C4-2B (cell line): ENCODE data around the gene BMPR2.
"Not testable (repeated sequence)": the region's sequence is repeated elsewhere in the genome, so short reads cannot be mapped to it uniquely, and the experiment has no call there.

Experiments
- H3K27ac ChIP-seq: fragments of 450-650 bp; 2 replicates; pipeline ENCODE4 v1.5.1; 2017
- CTCF ChIP-seq: fragments of 450-650 bp; conservative IDR thresholded peaks from 2 replicates; pipeline ENCODE4 v1.5.1; 2017; ENCODE audit warnings: mild to moderate bottlenecking
- ZFX ChIP-seq: fragments of 450-650 bp; IDR thresholded peaks from 2 replicates; pipeline ENCODE4 v1.6.1; 2017

The BMPR2 gene

GRCh38 chr2:202344178-202344577 lies 31.9 kb upstream of the BMPR2 start:
- no peak for TF ChIP-seq CTCF
- TF ChIP-seq ZFX: no peak
- no peak overlapping the region for H3K27ac ChIP-seq

GRCh38 chr2:202346180-202346579 lies 29.9 kb upstream of the BMPR2 start:
- TF ChIP-seq ZFX (no peak), CTCF (no peak)
- no peak overlapping the region for H3K27ac ChIP-seq

- TF ChIP-seq ZFX (no peak), CTCF (no peak)
- no peak overlapping the region for H3K27ac ChIP-seq
These were observed 22.7 kb upstream of the BMPR2 start for GRCh38 chr2:202353430-202353829.

GRCh38 chr2:202355993-202356505 lies 20.1 kb upstream of the BMPR2 start:
- TF ChIP-seq ZFX: no peak
- TF ChIP-seq CTCF: no peak
- H3K27ac ChIP-seq: no peak overlapping the region

GRCh38 chr2:202358924-202359323 lies 17.2 kb upstream of the BMPR2 start:
- not testable (repeated sequence) for H3K27ac ChIP-seq

GRCh38 chr2:202360646-202361045 lies 15.5 kb upstream of the BMPR2 start:
- TF ChIP-seq CTCF (no peak), ZFX (no peak)

GRCh38 chr2:202361108-202361507 lies 15.0 kb upstream of the BMPR2 start:
- TF ChIP-seq CTCF: no peak
- no peak for TF ChIP-seq ZFX
- no peak overlapping the region for H3K27ac ChIP-seq

More at GRCh38 chr2:202360646-202361045, 15.5 kb upstream of the BMPR2 start:
- H3K27ac ChIP-seq: no peak overlapping the region

GRCh38 chr2:202373490-202373889 lies 2.6 kb upstream of the BMPR2 start:
- H3K27ac ChIP-seq: no peak overlapping the region
- no peak for TF ChIP-seq CTCF
- TF ChIP-seq ZFX: no peak

GRCh38 chr2:202374383-202374782 lies 1.7 kb upstream of the BMPR2 start:
- not testable (repeated sequence) for H3K27ac ChIP-seq
